GM23248 (cell line): ENCODE measurements around the gene ATP10D. TPM values are rescaled to one million over a fixed set of nuclear protein-coding genes. Genes with fewer than 3 reads are reported as not detected.

ENCODE experiments used
- DNase-seq: peaks from one replicate; pipeline ENCODE4 v3.0.0-alpha.2; 2015
- H2AFZ ChIP-seq: fragments of 200-600 bp; sonication (generic); 2 replicates; pipeline ENCODE4 v1.6.1; 2016; ENCODE audit warnings: antibody characterized with exemption
- H3F3A ChIP-seq: fragments of 200-600 bp; sonication (generic); 2 replicates; pipeline ENCODE4 v1.6.1; 2016; ENCODE audit warnings: mild to moderate bottlenecking, antibody characterized with exemption, mixed run types; ENCODE audit not compliant: insufficient read depth
- H3K27ac ChIP-seq: fragments of 200-600 bp; sonication (generic); 2 replicates; pipeline ENCODE4 v1.5.1; 2016; ENCODE audit warnings: mild to moderate bottlenecking
- H3K27me3 ChIP-seq: fragments of 200-600 bp; sonication (generic); replicated peaks from 2 replicates; pipeline ENCODE4 v1.6.1; 2016; ENCODE audit warnings: mild to moderate bottlenecking; ENCODE audit not compliant: insufficient read depth
- H3K36me3 ChIP-seq: fragments of 200-600 bp; sonication (generic); 2 replicates; pipeline ENCODE4 v1.6.1; 2016; ENCODE audit warnings: low read depth, mild to moderate bottlenecking
- H3K4me1 ChIP-seq: fragments of 200-600 bp; sonication (generic); 2 replicates; pipeline ENCODE4 v1.6.1; 2016; ENCODE audit warnings: mild to moderate bottlenecking; ENCODE audit not compliant: insufficient read depth
- H3K4me2 ChIP-seq: fragments of 200-600 bp; sonication (generic); one replicate; pipeline ENCODE4 v1.6.1; 2016; ENCODE audit warnings: mild to moderate bottlenecking; ENCODE audit not compliant: unreplicated experiment
- H3K4me3 ChIP-seq: fragments of 200-600 bp; sonication (generic); 2 replicates; pipeline ENCODE4 v1.5.1; 2016; ENCODE audit warnings: mild to moderate bottlenecking
- H3K79me2 ChIP-seq: fragments of 200-600 bp; sonication (generic); 2 replicates; pipeline ENCODE4 v1.6.1; 2016; ENCODE audit warnings: mild to moderate bottlenecking; ENCODE audit not compliant: insufficient read depth
- H3K9ac ChIP-seq: fragments of 200-600 bp; sonication (generic); 2 replicates; pipeline ENCODE4 v1.6.1; 2016; ENCODE audit warnings: mild to moderate bottlenecking
- H3K9me2 ChIP-seq: fragments of 200-600 bp; sonication (generic); 2 replicates; pipeline ENCODE4 v1.6.1; 2016; ENCODE audit warnings: mixed run types, mild to moderate bottlenecking, moderate library complexity; ENCODE audit not compliant: insufficient read depth
- H3K9me3 ChIP-seq: fragments of 200-600 bp; sonication (generic); one replicate; pipeline ENCODE4 v1.6.1; 2017; ENCODE audit warnings: low read depth
- H4K20me1 ChIP-seq: fragments of 200-600 bp; sonication (generic); 2 replicates; pipeline ENCODE4 v1.6.0; 2016; ENCODE audit not compliant: insufficient read depth
- EZH2 ChIP-seq: fragments of 200-600 bp; sonication (generic); IDR thresholded peaks from 2 replicates; pipeline ENCODE4 v1.6.1; 2018; ENCODE audit warnings: antibody characterized with exemption, mild to moderate bottlenecking; ENCODE audit not compliant: insufficient read depth, poor library complexity, severe bottlenecking
- EZH2phosphoT487 ChIP-seq: fragments of 200-600 bp; sonication (generic); IDR thresholded peaks from 2 replicates; pipeline ENCODE4 v1.6.1; 2018; ENCODE audit warnings: antibody characterized with exemption, moderate library complexity, mild to moderate bottlenecking, low read depth; ENCODE audit not compliant: insufficient read depth
- WGBS, 2 experiments: methylation state at CpG; one replicate each; pipeline ENCODE4 v1.1.6; 2015 to 2017; ENCODE audit warnings: low lambda C conversion rate in 2 of 2, low coverage in 1 of 2; ENCODE audit errors: missing lambda C conversion rate in 2 of 2; 5-methylcytosine and 5-hydroxymethylcytosine counted together
- in situ Hi-C: fragments of 300-500 bp; cut with MboI; formaldehyde crosslinking; loops from 2 replicates; pipeline ENCODE4 v1.15.0; 2020
- polyA plus RNA-seq: library from polyadenylated mRNA; unstranded; fragments of >200 nt; fragmentation: Nextera tagmentation; extraction: Ambion mirVana; gene quantifications from 2 replicates; pipeline ENCODE4 v1.2.1, GENCODE V29; 2016
- total RNA-seq: library from RNA; depleted of rRNA; stranded (reverse); fragments of >200 nt; shearing (Covaris generic); gene quantifications from 2 replicates; pipeline ENCODE4 v1.2.3, GENCODE V29; 2014

The ATP10D gene
- total and polyA plus RNA-seq, 2 experiments from 2014 or later: 34.9 to 45.4 TPM

- Histone ChIP-seq H2AFZ (no peak overlapping the region), H3F3A (peaks cover 13% of the 10 kb centered on the region), H3K9me2 (no peaks in the 10 kb centered on the region), H3K4me3 (no peak overlapping the region), H3K4me2 (peak overlapping the region; percentile 23), H3K9me3 (no peaks in the 10 kb centered on the region), H3K4me1 (peaks cover 28% of the 10 kb centered on the region), H3K9ac (no peak overlapping the region), H4K20me1 (no peaks in the 10 kb centered on the region), H3K27ac (0 out of 2 replicates have a peak overlapping the region, but pooled peaks have one; percentile 8), H3K79me2 (peaks cover 18% of the 10 kb centered on the region), H3K27me3 (no peaks in the 10 kb centered on the region), H3K36me3 (no peaks in the 10 kb centered on the region)
- TF ChIP-seq EZH2phosphoT487: no peak
- TF ChIP-seq EZH2: no peak
- in situ Hi-C loops: no loop called here
- peak; percentile 82 for DNase-seq
- WGBS, 2 experiments: 42 to 43% methylated on average over 4 of the region's 4 CpGs
Measured at GRCh38 chr4:47482326-47482725, 2.7 kb upstream of the ATP10D start.

- H3K27me3 ChIP-seq: no peaks in the 10 kb centered on the region
- no peaks in the 10 kb centered on the region; the same call in 1 of the 2 replicates for H3K9me2 ChIP-seq
- peaks cover 13% of the 10 kb centered on the region for H3F3A ChIP-seq
- H3K4me2 ChIP-seq: no peak overlapping the region
- DNase-seq: peak; percentile 58
- H3K27ac ChIP-seq: peak overlapping the region; percentile 94
- H3K79me2 ChIP-seq: peaks cover 32% of the 10 kb centered on the region
- H3K36me3 ChIP-seq: no peaks in the 10 kb centered on the region
- 39 to 51% methylated on average over 3 of the region's 3 CpGs for WGBS, 2 experiments
- H4K20me1 ChIP-seq: no peaks in the 10 kb centered on the region
- H2AFZ ChIP-seq: peak overlapping the region; percentile 85
- H3K9ac ChIP-seq: no peak overlapping the region
- TF ChIP-seq EZH2phosphoT487 (no peak), EZH2 (no peak)
- H3K4me1 ChIP-seq: peaks cover 35% of the 10 kb centered on the region
- in situ Hi-C loops: no loop called here
- no peaks in the 10 kb centered on the region for H3K9me3 ChIP-seq
- H3K4me3 ChIP-seq: no peak overlapping the region
Measured at GRCh38 chr4:47483745-47484144, 1.3 kb upstream of the ATP10D start.

DNA sequence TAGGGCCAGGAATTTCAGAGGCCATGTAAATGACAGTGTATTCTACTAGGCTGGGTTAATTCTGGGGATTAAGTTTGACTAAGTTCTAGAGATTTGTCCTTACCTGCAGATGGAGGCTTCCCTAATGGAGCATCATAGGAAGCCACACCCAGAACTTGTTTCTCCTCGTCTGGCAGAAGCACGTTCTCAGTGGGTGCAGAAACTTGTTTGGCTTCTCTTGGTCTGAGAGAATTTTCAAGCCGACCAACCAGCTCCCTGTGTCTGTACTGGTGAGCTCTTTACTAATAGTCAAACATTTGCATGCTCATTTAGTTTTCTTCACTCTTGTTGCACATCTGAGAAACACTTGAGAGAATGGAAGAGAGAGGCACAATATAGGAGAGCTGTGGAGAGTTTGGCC, 907 bp upstream of the ATP10D start:
- Histone ChIP-seq H3K9me2 (no peaks in the 10 kb centered on the region; the same call in 1 of the 2 replicates), H3K79me2 (peaks cover 36% of the 10 kb centered on the region), H3K4me3 (no peak overlapping the region), H3K9me3 (no peaks in the 10 kb centered on the region), H2AFZ (peak overlapping the region; percentile 85), H3K27ac (peak overlapping the region; percentile 94), H3K36me3 (no peaks in the 10 kb centered on the region), H3F3A (peaks cover 13% of the 10 kb centered on the region), H3K27me3 (no peaks in the 10 kb centered on the region), H3K9ac (no peak overlapping the region), H3K4me2 (no peak overlapping the region), H4K20me1 (no peaks in the 10 kb centered on the region), H3K4me1 (peaks cover 37% of the 10 kb centered on the region)
- in situ Hi-C loops: no loop called here
- WGBS, 2 experiments: 61 to 68% methylated on average over 3 of the region's 3 CpGs
- DNase-seq: no peak
- TF ChIP-seq EZH2phosphoT487: no peak

GRCh38 chr4:47485768-47486167, 693 bp downstream of the ATP10D start:
- Histone ChIP-seq H3K4me3 (peak overlapping the region; percentile 90), H3F3A (peaks cover 13% of the 10 kb centered on the region), H2AFZ (peak overlapping the region; percentile 85), H3K9ac (peak overlapping the region; percentile 91), H3K4me1 (peaks cover 53% of the 10 kb centered on the region), H3K36me3 (no peaks in the 10 kb centered on the region), H3K79me2 (peaks cover 52% of the 10 kb centered on the region), H3K27ac (peak overlapping the region; percentile 94), H3K4me2 (peak overlapping the region; percentile 92), H3K27me3 (no peaks in the 10 kb centered on the region), H3K9me2 (no peaks in the 10 kb centered on the region; the same call in 1 of the 2 replicates), H3K9me3 (no peaks in the 10 kb centered on the region), H4K20me1 (no peaks in the 10 kb centered on the region)
- peak; percentile 37 for DNase-seq
- TF ChIP-seq EZH2phosphoT487: no peak
- no peak for TF ChIP-seq EZH2
- WGBS, 2 experiments: 1 to 2% methylated on average over 14 of the region's 14 CpGs
- in situ Hi-C loops: no loop called here
